AG20443 (cell line): Measurements from ENCODE around the gene GPR137B.
"Not testable (repeated sequence)": the region's sequence is repeated elsewhere in the genome, so short reads cannot be mapped to it uniquely, and the experiment has no call there.

Source experiments
- DNase-seq: peaks from one replicate; pipeline ENCODE4 v3.0.0; 2012; ENCODE audit warnings: low spot score, mixed read lengths

Gene GPR137B

DNA sequence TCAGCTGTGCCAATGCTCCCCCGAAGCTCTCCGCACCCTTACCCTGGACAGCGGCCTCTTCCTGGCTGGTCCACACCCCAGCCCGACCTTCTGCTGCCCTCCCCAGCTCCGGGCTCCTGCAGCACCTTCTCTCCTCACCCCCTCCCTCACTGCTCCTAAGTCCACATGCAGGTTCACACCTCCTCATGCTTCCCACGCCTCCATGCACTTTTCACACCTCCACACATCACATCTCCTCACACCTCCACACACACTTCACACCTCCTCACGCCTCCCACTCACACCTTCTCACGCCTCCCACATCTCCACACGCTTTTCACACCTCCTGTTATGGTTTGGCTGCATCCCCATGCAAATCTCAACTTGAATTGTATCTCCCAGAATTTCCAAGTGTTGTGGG lies 18.9 kb downstream of the GPR137B start:
- no peak for DNase-seq

DNA sequence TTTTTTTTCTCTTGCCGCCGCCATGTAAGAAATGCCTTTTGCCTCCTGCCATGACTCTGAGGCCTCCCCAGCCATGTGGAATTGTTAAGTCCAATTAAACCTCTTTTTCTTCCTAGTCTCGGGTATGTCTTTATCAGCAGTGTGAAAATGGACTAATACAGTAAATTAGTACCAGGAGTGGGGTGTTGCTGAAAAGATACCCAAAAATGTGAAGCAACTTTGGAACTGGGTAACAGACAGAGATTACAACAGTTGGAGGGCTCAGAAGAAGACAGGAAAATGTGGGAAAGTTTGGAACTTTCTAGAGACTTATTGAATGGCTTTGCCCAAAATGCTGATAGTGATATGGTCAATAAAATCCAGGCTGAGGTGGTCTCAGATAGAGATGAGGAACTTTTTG lies 19.4 kb downstream of the GPR137B start:
- DNase-seq = not testable (repeated sequence)

DNA sequence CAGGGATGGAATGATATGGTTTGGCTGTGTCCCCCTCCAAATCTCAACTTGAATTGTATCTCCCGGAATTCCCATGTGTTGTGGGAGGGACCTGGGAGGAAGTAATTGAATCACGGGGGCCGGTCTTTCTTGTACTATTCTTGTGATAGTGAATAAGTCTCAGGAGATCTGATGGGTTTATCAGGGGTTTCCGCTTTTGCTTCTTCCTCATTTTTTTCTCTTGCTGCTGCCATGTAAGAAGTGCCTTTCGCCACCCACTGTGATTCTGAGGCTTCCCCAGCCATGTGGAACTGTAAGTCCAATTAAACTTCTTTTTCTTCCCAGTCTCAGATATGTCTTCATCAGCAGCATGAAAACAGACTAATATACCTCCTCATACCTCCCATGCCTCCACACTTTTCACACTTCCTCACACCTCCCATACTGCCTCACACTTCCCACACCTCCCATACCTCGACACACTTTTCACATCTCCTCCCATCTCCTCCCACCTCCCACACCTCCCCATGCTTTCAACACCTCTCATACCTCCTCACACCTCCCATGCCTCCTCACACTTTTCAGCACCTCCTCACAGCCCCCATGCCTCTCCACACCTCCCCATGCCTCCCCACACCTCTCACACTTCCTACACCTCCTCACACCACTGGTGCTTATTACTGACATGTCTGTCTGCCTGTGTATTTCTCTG lies 21.3 kb downstream of the GPR137B start:
- DNase-seq = no peak

DNA sequence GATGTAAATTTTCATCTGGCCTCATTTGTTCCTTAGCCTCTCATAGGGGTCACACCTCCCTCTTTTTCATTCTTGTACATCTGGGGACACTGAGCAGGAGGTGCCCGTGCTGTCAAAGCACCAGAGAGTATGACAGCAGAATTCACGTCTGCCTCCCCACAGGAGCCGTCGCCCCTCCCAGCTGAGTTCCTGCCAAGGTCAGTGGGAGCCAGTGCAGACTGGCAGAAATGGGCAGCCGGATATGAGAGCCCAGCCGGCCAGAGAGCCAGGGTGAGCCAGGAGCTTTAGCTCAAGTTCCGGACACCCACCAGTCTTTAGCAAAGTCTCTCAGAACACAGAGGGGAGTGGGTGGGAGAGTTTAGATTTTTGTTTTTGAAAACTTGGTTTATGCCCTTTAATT lies 21.9 kb downstream of the GPR137B start:
- DNase-seq = no peak

DNA sequence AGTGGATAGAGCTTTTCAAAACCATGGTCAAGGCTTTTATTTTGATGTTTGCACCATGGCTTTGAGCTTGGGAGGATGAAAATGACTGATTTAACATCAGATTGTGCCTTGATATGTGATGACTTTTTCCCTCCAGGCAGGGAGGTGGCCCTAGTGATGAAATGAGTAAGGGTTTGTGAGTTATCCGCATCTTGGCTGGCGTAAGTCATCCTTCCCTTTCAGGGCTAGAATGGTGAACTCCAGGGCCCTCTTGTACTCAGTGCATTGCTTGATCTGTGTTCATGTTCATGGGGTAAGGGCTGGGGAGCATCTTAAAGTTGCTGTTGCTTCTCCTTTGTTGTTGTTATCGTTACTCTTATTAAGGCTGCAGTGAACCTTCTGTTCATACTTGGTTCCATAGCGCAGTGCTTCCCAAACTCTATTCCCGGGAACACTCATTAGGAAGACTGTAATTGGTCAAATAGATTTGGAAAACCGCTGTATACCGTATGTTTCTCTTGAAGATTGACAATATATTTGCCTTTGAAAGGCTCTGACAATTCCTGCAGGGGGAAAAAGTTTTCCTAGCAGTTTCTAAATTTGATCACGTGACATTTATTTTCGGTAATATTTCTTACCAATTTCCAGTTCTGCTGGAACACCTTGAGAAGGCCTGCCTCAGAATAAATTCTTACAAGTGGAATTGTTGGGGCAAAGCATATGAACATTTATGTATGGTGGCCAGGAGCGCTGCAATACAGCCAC lies 23.1 kb downstream of the GPR137B start:
- DNase-seq = no peak

DNA sequence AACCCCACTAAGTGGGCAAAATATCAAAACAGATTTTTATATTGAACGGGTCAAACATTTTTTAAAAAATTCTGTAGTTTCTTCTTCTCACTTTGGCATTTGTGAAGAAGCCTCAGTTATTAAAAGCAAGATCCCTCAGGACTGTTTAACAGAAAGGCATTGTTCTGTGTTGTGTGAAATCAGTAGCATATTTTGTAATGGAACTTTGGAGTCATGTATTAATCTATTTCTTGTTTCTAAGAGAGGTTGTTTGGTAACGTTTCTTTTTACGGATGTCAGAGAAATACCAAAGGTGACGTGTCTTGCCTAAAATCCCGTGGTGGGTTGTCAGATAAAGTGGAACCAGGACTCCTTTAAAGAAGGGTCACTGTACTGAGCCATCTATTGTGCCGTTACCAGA lies 23.7 kb downstream of the GPR137B start:
- DNase-seq = no peak

DNA sequence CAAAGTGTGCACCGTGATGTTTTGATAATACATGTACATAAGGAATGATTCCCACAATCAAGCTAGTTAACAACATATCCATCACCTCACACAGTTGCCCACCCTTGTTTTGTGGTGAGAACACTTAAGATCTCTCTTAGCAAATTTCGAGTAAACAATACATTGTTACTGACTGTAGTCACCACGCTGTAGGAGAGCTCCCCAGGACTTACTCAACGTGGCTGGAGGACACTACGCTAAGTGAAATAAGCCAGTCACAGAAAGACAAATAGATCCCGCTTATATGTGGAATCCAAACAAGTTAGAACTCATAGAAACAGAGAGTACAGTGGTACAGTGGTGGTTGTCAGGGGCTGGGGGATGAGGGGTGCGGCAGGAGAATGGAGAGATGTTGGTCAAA lies 24.8 kb downstream of the GPR137B start:
- no peak for DNase-seq

DNA sequence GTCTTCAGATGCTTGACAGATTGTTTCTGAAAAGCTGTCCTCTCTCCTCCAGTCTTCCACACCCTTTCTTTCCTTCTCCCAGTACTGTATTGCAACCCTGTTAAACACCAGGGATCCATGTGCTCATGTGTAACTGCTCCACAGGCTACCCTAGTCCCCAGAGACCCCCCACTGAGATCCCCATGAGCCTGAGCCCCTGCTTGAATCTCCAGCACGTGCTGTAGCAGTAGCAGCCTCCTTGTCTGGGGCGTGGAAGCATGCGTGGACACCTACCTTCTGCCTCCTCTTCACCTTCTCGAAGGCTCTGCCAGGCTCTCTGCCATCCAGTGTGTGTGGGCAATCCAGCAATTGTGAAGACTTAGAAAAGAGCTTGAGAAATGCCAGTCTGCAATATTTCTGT lies 25.2 kb downstream of the GPR137B start:
- no peak for DNase-seq

DNA sequence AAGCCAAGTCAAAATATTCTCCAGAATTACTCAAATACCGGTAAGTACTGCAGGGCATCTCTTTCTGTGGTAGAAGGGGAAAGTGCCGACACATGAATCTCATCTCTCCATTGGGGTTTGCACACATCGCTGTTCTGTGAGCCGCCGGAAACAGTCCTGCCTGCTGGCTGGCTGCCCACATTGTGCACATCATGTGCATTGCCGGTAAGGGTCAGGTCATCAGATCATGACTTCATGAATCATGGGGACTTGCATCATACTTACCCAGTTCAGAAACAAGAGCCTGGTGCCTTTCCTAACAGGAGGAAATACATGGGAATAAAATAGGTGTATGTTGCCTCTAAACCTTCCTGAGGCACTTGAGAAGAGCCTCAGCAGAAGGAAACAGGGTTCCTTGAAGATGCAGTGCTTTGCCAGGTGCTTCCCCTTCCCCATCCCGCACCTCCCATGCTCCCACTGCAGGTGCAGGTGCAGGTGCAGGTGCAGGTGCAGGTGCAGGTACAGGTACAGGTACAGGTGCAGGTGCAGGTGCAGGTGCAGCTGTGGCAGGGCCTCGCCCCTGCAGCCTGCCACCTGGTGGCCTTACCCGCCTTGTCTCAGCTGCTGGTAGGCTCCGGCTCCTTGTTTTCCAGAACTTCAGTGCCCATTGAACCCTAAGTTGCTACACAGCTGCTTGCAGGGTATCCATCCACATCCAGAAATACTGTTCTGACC lies 26.5 kb downstream of the GPR137B start:
- no peak for DNase-seq

DNA sequence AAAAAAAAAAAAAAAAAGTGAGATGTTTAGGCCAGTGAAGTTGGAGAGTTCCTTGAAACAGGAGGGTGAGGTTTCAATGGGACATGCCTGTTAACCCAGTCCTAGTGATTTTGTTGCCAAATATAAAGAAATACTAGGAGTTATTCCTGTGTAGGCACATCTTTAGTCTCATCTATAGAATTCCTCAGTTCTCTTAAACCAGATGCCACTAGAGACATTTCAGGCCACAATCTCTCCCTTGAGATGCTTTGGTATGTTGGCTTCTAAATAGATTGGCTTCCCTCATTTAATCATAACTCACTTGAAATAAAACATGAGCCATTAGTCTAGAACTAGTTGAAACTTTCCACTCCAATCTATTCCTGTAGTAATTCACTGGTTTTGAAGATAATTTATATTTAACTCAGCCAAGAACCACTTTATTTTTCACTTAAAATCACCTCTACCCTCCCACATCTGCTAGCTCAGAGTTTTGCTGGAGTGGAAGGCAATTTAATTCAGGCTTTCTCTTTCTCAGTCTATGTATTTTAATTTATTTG lies 29.8 kb downstream of the GPR137B start:
- DNase-seq = no peak

DNA sequence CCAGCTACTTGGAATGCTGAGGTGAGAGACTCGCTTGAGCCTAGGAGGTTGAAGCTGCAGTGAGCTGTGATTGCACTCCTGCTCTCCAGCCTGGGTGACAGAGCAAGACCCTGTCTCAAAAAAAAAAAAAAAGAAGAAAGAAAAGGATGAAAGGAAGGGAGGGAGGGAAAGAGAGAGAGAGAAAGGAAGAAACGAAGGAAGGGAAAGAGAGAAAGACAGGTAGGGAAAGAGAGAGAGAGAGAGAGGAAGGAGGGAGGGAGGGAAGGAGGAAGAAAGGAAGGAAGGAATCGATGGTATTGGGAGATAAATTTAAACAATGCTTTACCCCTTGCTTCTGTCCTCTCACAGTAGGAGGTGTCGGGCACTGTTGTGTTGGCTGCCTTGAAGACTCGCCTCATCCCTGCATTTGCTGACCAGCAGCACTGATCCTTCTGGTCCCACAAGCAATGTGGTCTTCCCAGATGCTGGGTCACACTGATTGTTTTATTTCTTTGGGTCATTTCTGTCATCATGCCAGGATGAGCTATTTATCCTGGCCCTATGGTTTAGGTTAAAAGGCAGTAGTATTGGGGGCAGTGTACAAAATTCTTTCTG lies 30.9 kb downstream of the GPR137B start:
- DNase-seq = no peak

DNA sequence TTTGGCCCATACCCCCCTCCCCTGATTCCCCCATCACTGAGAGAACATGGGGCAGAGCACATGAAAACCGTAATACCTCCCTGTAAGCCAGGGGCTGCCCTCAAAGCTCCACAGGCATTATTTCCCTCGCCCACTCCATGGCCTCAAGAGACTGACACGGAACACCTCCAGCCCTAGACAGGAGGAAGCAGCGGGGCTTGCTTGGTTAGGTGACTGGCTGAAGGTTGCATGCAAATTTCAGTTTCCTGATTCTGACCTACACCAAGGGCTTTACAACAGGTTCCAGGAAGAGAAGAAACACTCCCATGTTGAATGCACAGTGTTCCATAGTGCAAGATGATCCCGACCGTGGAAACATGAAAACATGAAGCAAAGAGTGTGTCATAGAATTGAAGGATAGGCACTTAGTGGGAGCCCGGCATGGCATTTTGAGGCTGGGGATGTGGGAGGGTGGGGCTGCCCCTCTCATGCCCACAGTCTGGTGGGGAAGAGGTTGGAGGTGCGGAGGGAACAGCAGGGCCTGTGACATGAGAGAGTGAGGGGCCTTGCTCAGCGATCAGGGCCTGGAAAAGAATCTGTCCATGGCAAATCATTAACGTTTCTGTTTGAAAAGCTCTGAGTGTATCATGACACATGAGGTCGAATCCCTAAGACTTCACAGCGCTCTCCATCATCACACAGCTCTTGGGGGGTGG lies 33.5 kb downstream of the GPR137B start:
- DNase-seq = no peak

DNA sequence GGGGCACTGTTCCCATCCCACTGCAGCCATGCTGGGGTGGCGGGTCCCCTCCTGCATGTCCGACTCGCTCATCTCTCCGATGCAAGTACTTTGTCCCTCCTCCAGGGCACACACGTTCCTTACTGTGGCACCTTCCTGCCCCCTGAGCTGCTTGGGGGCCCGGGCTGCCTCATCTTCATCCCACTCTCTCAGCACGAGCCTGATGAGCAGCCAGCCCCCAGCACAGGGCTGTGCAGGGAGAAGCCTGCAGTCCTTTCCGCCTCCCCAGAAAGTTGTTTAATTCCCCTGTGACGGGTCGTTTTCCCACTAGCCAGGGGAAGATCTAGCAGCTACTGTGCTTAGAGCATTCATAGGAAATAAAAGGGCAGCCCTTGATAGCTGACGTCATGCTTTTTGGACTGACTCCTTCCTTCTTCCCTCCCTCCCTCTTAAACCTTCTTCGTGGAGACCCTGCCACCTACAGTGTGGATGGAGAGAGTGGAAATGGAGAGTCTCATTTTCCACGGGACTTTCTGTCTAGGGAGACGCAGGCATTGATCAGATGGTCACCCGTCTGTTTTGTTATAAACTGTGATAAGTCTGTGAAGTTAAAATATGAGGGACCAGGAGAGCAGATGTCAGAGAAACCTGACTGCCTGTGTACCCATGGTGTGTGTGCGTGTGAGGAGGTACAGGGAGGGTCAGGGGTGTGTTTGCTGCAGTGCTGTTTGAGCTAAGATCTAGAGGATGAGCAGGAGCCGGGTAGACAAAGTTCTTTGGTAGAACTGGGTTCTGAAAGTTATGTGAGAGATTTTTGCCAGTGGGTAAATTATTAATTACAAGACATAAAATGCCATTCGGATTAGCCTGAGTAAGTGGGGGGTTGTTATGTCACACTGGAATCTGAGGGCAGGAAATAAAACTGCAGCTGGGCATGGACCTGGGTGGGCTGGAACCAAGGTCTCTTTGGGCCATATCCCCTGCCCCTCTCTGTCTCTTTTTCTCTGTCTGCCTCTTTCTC lies 34.3 kb downstream of the GPR137B start:
- DNase-seq = peak; percentile 14

DNA sequence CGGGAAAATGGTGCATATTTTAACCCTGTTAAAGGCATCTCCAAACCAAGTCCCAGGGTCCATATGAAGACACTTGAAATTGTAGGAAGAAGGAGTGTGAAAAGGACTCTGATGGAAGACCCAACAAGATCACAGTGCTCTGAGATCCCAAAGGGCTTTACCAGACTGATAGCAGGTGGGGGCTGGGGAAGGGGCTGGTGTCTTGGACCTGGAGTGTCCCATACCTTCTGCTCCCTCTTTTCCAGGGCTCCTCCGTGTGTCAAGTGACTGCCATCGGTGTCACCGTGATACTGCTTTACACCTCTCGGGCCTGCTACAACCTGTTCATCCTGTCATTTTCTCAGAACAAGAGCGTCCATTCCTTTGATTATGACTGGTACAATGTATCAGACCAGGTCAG lies 37.3 kb downstream of the GPR137B start:
- DNase-seq = no peak

DNA sequence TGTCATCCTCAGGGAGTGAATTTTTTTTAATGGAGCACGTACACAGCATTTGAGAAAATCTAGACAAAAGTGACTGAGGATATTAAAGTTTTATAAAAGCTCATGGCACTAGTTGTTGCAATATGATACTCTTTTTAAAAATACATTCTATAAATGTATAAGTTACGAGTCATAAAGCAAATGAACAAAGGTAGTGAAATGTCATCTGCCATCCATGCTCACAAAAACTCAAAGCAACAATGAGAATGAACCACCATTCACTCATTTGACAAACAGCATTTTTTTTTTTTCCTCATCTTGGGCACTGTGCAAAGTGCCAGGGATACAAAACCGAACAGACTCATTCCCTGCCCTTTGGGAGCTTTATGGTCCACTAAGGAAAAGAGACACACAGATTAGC lies 38.7 kb downstream of the GPR137B start:
- DNase-seq = no peak

DNA sequence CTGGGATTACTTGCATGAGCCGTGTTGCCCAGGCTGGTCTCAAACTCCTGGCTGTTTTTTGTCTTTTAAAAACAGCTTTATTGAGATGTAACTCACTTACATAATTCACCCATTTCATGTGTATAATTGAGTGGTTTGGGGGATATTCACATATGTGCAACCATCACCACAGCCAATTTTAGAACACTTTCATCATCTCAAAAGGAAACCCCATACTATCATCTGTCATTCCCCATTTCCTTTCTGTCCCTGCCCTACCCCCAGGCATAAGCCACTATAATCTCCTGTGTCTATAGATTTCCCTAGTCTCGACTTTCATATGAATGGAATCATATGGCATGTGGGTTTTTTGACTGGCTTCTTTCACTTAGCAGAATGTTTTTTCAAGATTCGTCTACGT lies 43.3 kb downstream of the GPR137B start:
- DNase-seq = no peak

DNA sequence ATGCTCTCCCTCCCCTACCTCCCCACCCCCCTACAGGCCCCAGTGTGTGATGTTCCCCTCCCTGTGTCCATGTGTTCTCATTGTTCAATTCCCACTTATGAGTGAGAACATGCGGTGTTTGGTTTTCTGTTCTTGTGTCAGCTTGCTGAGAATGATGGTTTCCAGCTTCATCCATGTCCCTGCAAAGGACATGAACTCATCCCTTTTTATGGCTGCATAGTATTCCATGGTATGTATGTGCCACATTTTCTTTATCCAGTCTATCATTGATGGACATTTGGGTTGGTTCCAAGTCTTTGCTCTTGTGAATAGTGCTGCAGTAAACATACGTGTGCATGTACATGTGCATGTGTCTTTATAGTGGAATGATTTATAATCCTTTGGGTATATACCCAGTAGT lies 44.1 kb downstream of the GPR137B start:
- not testable (repeated sequence) for DNase-seq

DNA sequence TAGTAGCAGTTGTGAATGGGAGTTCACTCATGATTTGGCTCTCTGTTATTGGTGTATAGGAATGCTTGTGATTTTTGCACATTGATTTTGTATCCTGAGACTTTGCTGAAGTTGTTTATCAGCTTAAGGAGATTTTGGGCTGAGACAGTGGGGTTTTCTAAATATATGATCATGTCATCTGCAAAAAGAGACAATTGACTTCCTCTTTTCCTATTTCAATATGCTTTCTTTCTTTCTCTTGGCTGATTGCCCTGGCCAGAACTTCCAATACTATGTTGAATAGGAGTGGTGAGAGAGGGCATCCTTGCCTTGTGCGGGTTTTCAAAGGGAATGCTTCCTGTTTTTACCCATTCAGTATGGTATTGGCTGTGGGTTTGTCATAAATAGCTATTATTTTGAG lies 45.7 kb downstream of the GPR137B start:
- not testable (repeated sequence) for DNase-seq

DNA sequence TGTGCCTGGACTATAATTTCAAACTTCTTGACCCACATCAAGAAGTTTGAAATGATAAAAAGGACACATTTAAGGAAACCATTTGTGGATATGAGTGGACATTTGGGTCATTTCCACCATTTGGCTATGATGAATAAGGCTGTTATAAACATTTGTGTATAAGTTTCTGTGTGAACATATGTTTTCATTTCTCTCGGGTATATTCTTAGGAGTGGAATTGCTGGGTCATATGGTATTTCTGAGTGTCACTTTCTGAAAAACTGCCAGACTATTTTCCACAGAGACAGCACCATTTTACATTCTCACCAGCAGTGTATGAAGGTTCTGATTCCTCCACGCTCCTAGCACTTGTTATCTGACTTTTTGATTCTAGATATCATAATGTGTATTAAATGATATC lies 50.8 kb downstream of the GPR137B start:
- no peak for DNase-seq

DNA sequence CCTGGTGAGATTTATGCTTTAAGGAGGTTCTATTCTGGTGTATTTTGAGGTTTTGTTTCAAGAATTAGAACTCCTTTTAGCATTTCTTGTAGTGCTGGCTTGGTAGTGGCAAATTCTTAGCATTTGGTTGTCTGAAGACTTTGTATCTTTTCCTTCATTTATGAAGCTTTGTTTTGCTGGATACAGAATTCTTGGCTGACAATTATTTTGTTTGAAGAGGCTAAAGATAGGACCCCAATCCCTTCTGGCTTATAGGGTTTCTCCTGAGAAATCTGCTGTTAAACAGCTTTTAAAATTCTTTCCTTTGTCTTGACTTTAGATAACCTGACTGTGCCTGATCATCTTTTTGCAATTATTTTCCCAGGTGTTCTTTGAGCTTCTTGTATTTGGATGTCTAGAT lies 58.6 kb downstream of the GPR137B start:
- no peak for DNase-seq

DNA sequence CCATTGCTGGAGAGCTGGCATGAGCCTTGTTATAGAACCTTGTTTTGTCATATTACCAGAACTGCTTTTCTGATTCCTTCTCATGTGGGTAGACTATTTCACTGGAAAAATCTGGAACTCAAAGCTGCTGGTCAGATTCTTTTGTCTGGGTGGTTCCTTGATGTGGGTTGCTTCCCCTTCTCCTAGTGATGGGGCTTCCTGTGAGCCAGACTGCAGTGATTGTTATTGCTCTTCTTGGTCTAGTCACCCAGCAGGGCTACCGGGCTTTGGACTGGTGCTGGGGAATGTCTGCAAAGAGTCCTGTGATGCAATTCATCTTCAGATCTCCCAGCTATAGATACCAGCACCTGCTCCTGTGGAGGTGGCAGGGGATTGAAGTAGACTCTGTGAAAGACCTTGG lies 59.4 kb downstream of the GPR137B start:
- DNase-seq = no peak
